ENCODE results near the gene KCNJ13. TPM values are rescaled to one million over a fixed set of nuclear protein-coding genes. Genes with fewer than 3 reads are reported as not detected.
"Not testable (repeated sequence)": the region's sequence is repeated elsewhere in the genome, so short reads cannot be mapped to it uniquely, and the experiment has no call there.

Gene KCNJ13
- total RNA-seq, 1 experiment from 2014 or later, result not detected

- no peak overlapping the region for H3K4me3 Mint-ChIP-seq (ENCODE audit: unreplicated experiment)
- H3K27ac Mint-ChIP-seq (ENCODE audit: low read depth, unreplicated experiment), result no peak overlapping the region
- no peaks in the 10 kb centered on the region for H3K9me3 Mint-ChIP-seq (ENCODE audit: unreplicated experiment)
- H3K4me1 Mint-ChIP-seq (ENCODE audit: insufficient read depth, unreplicated experiment), result peaks cover 12% of the 10 kb centered on the region
- POLR2A ChIA-PET, result interaction anchor here (0.6 to 1.4 kb wide), 3 partner anchors 8 to 417 kb away, joined by 3 to 4 read pairs (median 4); no protein-coding TSS in a partner anchor
- CTCF ChIA-PET, result no interaction called here
- intact Hi-C loops (cut with micrococcal nuclease), result no loop called here
- no TSS peak for BruUV-seq (replicated peaks)
- TF ChIP-seq CTCF (IDR thresholded peaks at IDR 0.05; ENCODE audit: unreplicated experiment), result no peak
- H3K27me3 Mint-ChIP-seq (ENCODE audit: insufficient read depth, unreplicated experiment), result no peaks in the 10 kb centered on the region
- peaks cover 59% of the 10 kb centered on the region for H3K36me3 Mint-ChIP-seq (ENCODE audit: insufficient read depth, unreplicated experiment)
- DNase-seq (ENCODE audit: unreplicated experiment), result no peak
Observed at GRCh38 chr2:232721882-232722281, 54.5 kb downstream of the KCNJ13 start.

GRCh38 chr2:232721261-232721660 is 55.1 kb downstream of the KCNJ13 start:
- BruUV-seq (replicated peaks), result no TSS peak
- Mint-ChIP-seq H3K27me3 (ENCODE audit: insufficient read depth, unreplicated experiment) (no peaks in the 10 kb centered on the region), H3K36me3 (ENCODE audit: insufficient read depth, unreplicated experiment) (peaks cover 65% of the 10 kb centered on the region), H3K4me1 (ENCODE audit: insufficient read depth, unreplicated experiment) (peaks cover 12% of the 10 kb centered on the region), H3K4me3 (ENCODE audit: unreplicated experiment) (no peak overlapping the region), H3K27ac (ENCODE audit: low read depth, unreplicated experiment) (no peak overlapping the region), H3K9me3 (ENCODE audit: unreplicated experiment) (no peaks in the 10 kb centered on the region)
- TF ChIP-seq CTCF (IDR thresholded peaks at IDR 0.05; ENCODE audit: unreplicated experiment), result no peak
- CTCF ChIA-PET, result no interaction called here
- POLR2A ChIA-PET, result interaction anchor here (0.6 to 1.4 kb wide), 3 partner anchors 7 to 417 kb away, joined by 3 to 4 read pairs (median 4); no protein-coding TSS in a partner anchor
- DNase-seq (ENCODE audit: unreplicated experiment), result no peak
- intact Hi-C loops (cut with micrococcal nuclease), result no loop called here

GRCh38 chr2:232720056-232720455 is 56.3 kb downstream of the KCNJ13 start:
- POLR2A ChIA-PET, result interaction anchor here (1.0 to 2.3 kb wide), 3 partner anchors 11 to 37 kb away, joined by 3 to 6 read pairs (median 4); no protein-coding TSS in a partner anchor
- H3K27ac Mint-ChIP-seq (ENCODE audit: low read depth, unreplicated experiment); H3K27me3 Mint-ChIP-seq (ENCODE audit: insufficient read depth, unreplicated experiment); H3K9me3 Mint-ChIP-seq (ENCODE audit: unreplicated experiment); DNase-seq (ENCODE audit: unreplicated experiment); BruUV-seq (replicated peaks); intact Hi-C loops (cut with micrococcal nuclease); H3K4me3 Mint-ChIP-seq (ENCODE audit: unreplicated experiment): not testable (repeated sequence)
- H3K36me3 Mint-ChIP-seq (ENCODE audit: insufficient read depth, unreplicated experiment), result peaks cover 61% of the 10 kb centered on the region
- CTCF ChIA-PET, result interaction anchor here (1.7 kb wide), 1 partner anchor 9 kb away, joined by 5 read pairs; no protein-coding TSS in a partner anchor
- H3K4me1 Mint-ChIP-seq (ENCODE audit: insufficient read depth, unreplicated experiment), result peaks cover 12% of the 10 kb centered on the region

Other genes starting within 250 kb of the KCNJ13 start
- not detected in 2 replicates for gene CHRNG, start 236.9 kb downstream of the KCNJ13 start, total RNA-seq (2022)
- 4.9 and 5.2 TPM in 2 replicates for gene TIGD1, start 226.0 kb downstream of the KCNJ13 start, total RNA-seq (2022)
- gene EIF4E2, start 225.9 kb downstream of the KCNJ13 start, total RNA-seq (2022), result 51.7 and 52.8 TPM in 2 replicates
- gene EFHD1, start 143.0 kb downstream of the KCNJ13 start, total RNA-seq (2022), result not detected in 2 replicates
- 71.1 and 90.3 TPM in 2 replicates for gene GIGYF2, start 79.2 kb downstream of the KCNJ13 start, total RNA-seq (2022)
- gene SNORC, start 93.7 kb upstream of the KCNJ13 start, total RNA-seq (2022), result 7.8 and 8.2 TPM in 2 replicates
- gene NGEF, start 236.7 kb upstream of the KCNJ13 start, total RNA-seq (2022), result 2.7 and 7.4 TPM in 2 replicates